Left colon (tissue), 2 donors: ENCODE measurements around the gene ACE. TPM values are rescaled to one million over a fixed set of nuclear protein-coding genes. Genes with fewer than 3 reads are reported as not detected.
"Not testable (repeated sequence)": the region's sequence is repeated elsewhere in the genome, so short reads cannot be mapped to it uniquely, and the experiment has no call there.

Source experiments
- ATAC-seq: fragments of 200-7000 bp; cut with Tn5 transposase; one replicate; pipeline ENCODE4 v1.9.1; 2020; ENCODE audit warnings: mild to moderate bottlenecking, moderate library complexity
- DNase-seq, 2 donors: peaks; one replicate each; pipeline ENCODE4 v3.0.0-alpha.2; 2020
- intact Hi-C, 2 donors: fragments of 100-400 bp; cut with DNase I in 1 of 2; cut with micrococcal nuclease in 1 of 2; formaldehyde crosslinking; loops; one replicate each; pipeline versions ENCODE4 v1.11.2 to v1.14.0; 2022; cut with DNase I, micrococcal nuclease
- total RNA-seq, 2 donors: library from RNA; stranded (reverse); fragmentation: NEBNext Ultra II Directional; extraction: Animal tissue kit (Norgen Biotek cat#: 25700); gene quantifications; one replicate each; pipeline ENCODE4 v1.2.1, GENCODE V29; 2021
- donor health status: DM: no; HTN: no; CAD: no.
- donor health status: DM: yes; HTN: yes; CAD: no.

Gene ACE
- total RNA-seq, 2 donors from 2014 or later: 27.7 to 31.9 TPM

GRCh38 chr17:63460018-63460417 lies 16.8 kb upstream of the ACE start:
- intact Hi-C loops: no loop called here
- no peak for ATAC-seq
- DNase-seq: no peak

GRCh38 chr17:63463771-63464170 lies 13.1 kb upstream of the ACE start:
- ATAC-seq (no peak), DNase-seq (no peak)
- intact Hi-C loops: no loop called here

GRCh38 chr17:63464691-63465236 lies 12.1 kb upstream of the ACE start:
- no peak for ATAC-seq
- DNase-seq: no peak
- intact Hi-C loops: no loop called here

DNA sequence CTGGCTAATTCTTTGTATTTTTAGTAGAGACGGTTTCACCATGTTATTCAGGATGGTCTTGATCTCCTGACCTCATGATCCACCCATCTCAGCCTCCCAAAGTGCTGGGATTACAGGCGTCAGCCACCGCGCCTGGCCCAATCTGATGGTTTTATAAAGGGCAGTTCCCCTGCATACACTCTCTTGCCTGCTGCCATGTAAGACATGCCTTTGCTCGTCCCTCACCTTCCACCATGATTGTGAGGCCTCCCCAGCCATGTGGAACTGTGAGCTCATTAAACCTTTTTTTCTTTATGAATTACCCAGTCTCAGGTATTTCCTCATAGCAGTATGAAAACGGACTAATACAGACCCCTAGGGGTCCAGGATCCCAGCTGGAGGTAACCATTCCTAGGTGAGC lies 8.8 kb upstream of the ACE start:
- intact Hi-C loops, DNase-seq, ATAC-seq: not testable (repeated sequence)

DNA sequence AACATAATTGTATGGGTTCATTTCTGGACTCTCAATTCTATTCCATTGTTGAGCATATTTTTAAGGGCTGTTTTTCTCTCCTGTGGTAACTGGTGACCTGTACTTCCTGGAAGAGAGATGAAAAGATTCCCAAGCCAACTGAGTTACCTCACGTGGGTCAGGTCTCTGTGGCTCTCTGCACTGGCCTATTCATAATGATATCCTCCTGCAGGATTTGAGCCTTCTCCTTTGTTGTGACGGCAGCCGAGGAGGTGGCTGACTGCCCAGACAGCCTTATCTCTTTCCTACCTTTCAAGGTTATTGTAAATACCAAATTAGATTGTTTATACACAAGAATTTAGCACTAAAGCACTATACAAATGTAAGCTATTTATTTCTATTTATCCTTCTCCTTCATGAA lies 2.7 kb upstream of the ACE start:
- peak; percentile 17 for ATAC-seq
- peak; percentile 51 to 56 for DNase-seq
- intact Hi-C loops: no loop called here

GRCh38 chr17:63474586-63475460 lies 2.0 kb upstream of the ACE start:
- no peak for DNase-seq
- intact Hi-C loops: loop anchor here in 1 of 2 donors (5.0 kb wide), 2 partner anchors 48 to 77 kb away; partner anchors contain the start of gene DCAF7
- no peak for ATAC-seq

DNA sequence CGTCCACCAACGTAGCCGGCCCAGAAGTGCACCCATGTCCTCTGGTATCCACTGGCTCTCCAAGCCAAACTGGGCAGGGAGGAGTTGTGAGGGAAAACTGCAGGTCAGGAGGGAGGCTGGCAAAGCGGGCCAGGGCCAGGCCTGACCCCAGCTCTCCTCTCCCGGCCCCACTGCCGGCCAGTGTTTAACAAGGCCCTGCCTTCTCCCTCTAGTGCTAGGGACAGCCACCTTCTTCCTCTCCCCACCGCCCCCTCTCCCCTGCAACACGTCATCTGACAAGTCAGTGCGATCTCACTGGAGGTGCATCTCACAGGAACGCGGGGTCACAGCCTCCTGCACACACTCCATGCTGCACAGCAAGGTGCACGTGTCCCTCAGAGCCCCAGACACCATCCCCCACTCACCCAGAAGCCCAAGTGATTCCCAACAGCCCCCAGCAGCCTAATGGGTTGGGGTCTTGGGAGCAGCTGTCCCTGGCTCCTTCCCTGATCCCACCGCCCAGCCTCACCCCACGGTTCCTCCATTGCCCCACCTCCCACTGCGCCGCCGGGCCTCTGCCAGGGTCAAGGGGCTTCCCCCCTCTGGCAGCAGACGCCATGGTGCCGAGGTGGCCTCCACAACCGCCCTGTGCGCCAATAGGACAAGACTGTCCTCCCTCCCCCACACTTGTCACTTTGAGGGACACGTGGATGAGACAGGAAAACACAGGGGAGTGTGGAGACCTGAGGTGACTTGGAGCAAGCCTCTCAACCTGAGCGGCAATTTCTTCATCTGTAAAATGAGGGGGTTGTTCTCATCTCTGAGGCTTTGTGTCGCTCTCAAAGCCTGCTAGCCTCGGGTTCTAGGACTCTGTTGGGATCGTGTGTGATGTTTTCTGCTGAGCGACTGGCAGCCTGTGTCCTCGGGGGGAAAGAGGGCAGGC lies 1.1 kb upstream of the ACE start:
- ATAC-seq (no peak), DNase-seq (no peak)
- intact Hi-C loops: loop anchor here in 1 of 2 donors (5.0 kb wide), 2 partner anchors 48 to 77 kb away; partner anchors contain the start of gene DCAF7

DNA sequence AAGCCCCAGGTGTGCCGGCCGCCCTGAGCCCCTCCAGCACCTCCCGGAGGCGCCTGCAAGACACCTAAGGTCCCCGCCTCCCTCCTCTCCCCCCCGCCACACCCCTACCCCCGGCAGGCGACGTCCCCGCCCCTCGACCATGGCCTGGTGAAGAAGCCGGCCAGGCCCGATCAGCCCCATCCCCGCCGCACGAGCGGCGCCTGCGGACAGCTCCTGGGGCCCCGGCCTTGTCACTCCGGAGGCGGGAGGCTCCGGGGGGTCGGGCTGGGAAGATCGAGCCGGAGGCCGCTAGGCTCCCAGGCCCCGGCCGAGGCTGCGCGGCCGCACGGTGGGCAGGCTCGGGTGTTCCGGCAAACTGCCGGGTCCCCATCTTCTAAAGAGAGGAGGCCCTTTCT lies 405 bp upstream of the ACE start:
- intact Hi-C loops: loop anchor here in 1 of 2 donors (5.0 kb wide), 2 partner anchors 49 to 76 kb away; partner anchors contain the start of gene DCAF7
- DNase-seq (no peak), ATAC-seq (peak; percentile 22)

DNA sequence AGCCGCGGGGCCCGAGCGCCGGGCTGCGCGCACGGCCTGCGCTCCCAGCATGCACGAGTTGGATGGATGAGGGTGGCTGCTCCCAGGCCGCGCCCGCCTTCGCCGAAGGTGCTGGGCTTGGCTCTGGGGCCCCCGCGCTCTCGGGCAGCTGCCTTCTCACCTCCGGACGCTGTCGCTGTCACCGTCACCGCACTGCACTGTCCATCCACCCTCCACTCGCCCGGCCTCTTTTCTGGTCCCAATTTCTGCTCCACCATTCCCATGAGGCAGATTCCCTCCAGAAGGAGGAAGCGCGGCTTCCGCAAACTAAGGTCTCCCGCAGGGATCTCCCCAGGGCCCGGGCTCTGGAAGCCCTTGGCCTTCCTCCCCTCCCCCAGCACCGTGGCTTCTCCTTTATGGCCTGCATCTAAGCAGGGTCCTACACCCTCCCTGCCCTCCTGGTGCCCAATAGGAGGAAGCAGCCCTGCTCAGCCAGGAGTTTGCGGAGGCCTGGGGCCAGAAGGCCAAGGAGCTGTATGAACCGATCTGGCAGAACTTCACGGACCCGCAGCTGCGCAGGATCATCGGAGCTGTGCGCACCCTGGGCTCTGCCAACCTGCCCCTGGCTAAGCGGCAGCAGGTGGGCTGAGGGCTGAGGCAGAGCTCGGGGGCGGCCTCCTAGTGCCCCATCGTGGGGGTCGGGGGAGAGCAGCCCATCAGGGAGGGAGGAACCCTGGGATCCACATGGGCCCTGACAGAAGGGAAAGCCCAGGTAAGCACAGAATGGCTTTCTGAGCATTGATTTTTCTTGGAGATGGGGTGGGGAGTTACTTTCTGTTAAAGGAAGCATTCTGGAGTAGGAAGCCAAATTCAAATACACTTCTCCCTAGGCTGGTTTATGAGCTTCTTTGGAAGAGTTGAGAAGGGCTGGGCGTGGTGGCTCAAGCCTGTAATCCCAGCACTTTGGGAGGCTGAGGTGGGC lies 899 bp downstream of the ACE start:
- DNase-seq (peak; percentile 41 to 57), ATAC-seq (peak; percentile 24)
- intact Hi-C loops: loop anchor here in 1 of 2 donors (5.0 kb wide), 2 partner anchors 50 to 75 kb away; partner anchors contain the start of gene DCAF7

- peak; percentile 75 for ATAC-seq
- DNase-seq: peak; percentile 85 to 89
- intact Hi-C loops: loop anchor here in 1 of 2 donors (5.0 kb wide), 2 partner anchors 52 to 73 kb away; partner anchors contain the start of gene DCAF7
These were observed 2.1 kb downstream of the ACE start for GRCh38 chr17:63478814-63479494.

- DNase-seq (no peak), ATAC-seq (no peak)
- intact Hi-C loops: loop anchor here in 1 of 2 donors (5.0 kb wide), 2 partner anchors 52 to 73 kb away; partner anchors contain the start of gene DCAF7
These were observed 2.8 kb downstream of the ACE start for GRCh38 chr17:63479495-63480184.

DNA sequence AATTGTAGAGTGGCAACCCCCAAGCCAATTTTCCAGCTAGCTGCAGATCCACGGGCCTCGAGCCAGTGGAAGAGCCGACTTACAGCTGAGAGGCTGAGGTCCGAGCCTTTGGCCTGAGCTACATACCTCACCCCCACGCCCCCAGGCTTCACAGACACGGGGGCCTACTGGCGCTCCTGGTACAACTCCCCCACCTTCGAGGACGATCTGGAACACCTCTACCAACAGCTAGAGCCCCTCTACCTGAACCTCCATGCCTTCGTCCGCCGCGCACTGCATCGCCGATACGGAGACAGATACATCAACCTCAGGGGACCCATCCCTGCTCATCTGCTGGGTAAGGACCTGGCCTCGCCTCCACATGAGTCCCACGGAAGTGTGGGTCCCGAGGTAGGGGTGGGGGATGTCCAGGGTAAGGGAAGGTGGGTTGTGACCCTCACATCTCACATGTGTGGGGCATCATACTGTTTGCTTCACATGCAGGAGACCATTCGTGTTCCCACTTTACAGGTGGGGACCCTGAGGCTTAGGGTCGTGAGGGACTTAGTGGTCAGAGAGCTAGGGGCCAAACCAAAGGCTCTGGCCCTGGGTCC lies 3.4 kb downstream of the ACE start:
- ATAC-seq (no peak), DNase-seq (no peak)
- intact Hi-C loops: no loop called here

- intact Hi-C loops: no loop called here
- ATAC-seq (no peak), DNase-seq (no peak)
These were observed 4.1 kb downstream of the ACE start for GRCh38 chr17:63480826-63481487.

GRCh38 chr17:63481488-63481870 lies 4.6 kb downstream of the ACE start:
- ATAC-seq: no peak
- intact Hi-C loops: no loop called here
- no peak for DNase-seq

GRCh38 chr17:63482509-63482908 lies 5.6 kb downstream of the ACE start:
- intact Hi-C loops: no loop called here

GRCh38 chr17:63483038-63483437 lies 6.2 kb downstream of the ACE start:
- intact Hi-C loops: no loop called here
- ATAC-seq: no peak
- DNase-seq: no peak

More at GRCh38 chr17:63482509-63482908, 5.6 kb downstream of the ACE start:
- no peak for DNase-seq
- no peak for ATAC-seq
